OCI-LY7 (cell line): ENCODE data around the gene ZNF555.

Source experiments
- EZH2phosphoT487 ChIP-seq: fragments of 200-600 bp; sonication (generic); IDR thresholded peaks from 2 replicates; pipeline ENCODE4 v1.6.1; 2018; ENCODE audit warnings: low read depth, borderline replicate concordance, mild to moderate bottlenecking, mixed run types, antibody characterized with exemption, low read length, moderate library complexity, mixed read lengths
- TF ChIP-seq, protein P1 (sequence below): fragments of 200-600 bp; sonication (generic); conservative IDR thresholded peaks from 2 replicates; pipeline ENCODE4 v1.5.1; 2014; ENCODE audit warnings: mild to moderate bottlenecking, antibody characterized with exemption, low read length, moderate library complexity, mixed read lengths

DNA sequence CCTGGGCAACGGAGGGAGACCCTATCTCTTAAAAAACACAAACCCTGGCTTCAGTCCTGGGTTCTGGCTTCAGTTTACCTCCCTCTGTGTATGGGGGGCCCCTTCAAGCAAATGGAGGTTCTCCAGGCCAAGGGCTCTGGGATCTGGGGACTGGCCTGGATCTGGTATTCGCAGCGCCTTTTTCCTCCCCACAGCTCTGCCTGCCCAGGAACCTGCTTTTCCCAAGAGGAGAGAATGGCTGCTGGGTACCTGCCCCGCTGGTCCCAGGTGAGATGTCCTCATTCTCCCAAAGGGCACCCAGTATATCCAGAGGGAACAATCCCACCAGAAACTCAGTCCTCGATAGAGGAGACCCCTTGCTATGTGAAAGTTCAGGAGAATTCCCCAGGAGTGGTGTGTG is 18.4 kb upstream of the ZNF555 start:
- TF ChIP-seq, protein P1, sequence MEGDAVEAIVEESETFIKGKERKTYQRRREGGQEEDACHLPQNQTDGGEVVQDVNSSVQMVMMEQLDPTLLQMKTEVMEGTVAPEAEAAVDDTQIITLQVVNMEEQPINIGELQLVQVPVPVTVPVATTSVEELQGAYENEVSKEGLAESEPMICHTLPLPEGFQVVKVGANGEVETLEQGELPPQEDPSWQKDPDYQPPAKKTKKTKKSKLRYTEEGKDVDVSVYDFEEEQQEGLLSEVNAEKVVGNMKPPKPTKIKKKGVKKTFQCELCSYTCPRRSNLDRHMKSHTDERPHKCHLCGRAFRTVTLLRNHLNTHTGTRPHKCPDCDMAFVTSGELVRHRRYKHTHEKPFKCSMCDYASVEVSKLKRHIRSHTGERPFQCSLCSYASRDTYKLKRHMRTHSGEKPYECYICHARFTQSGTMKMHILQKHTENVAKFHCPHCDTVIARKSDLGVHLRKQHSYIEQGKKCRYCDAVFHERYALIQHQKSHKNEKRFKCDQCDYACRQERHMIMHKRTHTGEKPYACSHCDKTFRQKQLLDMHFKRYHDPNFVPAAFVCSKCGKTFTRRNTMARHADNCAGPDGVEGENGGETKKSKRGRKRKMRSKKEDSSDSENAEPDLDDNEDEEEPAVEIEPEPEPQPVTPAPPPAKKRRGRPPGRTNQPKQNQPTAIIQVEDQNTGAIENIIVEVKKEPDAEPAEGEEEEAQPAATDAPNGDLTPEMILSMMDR = no peak
- no peak for TF ChIP-seq EZH2phosphoT487
